ENCODE results near the gene MCOLN2.
A peak's percentile ranks its signal among the peaks of the same experiment; 100 is the strongest.
"Not testable (repeated sequence)": the region's sequence is repeated elsewhere in the genome, so short reads cannot be mapped to it uniquely, and the experiment has no call there.

Gene MCOLN2

DNA sequence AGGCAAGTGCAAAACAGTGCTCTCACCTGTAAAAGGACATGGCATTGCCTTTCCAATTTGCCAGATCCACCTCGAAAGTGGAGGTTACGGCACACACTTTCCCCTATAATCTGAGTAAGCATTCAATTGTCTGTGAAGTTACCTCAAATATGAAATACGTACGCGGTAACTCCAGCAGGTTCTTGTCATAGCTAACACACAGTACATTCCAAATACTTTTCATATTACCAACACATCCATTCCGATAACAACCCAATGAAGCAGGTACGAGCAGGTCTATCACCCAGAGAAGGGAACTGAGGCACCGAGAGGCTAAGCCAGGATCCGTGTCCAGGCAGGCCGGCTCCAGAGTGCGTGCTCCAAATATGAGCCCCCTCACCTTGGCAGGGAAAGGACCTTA is 57.2 kb downstream of the MCOLN2 start:
- DNase-seq: no peak

DNA sequence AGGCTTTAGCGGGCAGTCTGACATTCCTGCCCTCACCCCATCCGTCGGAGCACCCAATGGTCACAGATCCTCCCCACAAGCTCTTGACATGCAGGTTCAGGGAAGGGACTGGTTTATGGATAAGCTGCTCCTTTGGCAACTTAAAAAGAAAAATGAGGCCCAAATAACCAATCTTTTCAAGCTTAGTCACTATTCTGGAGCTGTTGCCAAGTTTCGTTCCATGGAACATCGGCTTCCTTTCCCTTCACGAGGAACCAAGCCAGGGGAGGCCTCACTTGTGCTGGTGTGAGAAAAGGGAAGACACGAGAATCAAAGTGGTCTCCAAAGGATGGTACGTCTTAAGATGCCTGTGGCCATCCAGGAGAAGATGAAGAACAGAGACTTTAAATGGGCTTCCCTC is 57.8 kb downstream of the MCOLN2 start:
- DNase-seq: no peak

DNA sequence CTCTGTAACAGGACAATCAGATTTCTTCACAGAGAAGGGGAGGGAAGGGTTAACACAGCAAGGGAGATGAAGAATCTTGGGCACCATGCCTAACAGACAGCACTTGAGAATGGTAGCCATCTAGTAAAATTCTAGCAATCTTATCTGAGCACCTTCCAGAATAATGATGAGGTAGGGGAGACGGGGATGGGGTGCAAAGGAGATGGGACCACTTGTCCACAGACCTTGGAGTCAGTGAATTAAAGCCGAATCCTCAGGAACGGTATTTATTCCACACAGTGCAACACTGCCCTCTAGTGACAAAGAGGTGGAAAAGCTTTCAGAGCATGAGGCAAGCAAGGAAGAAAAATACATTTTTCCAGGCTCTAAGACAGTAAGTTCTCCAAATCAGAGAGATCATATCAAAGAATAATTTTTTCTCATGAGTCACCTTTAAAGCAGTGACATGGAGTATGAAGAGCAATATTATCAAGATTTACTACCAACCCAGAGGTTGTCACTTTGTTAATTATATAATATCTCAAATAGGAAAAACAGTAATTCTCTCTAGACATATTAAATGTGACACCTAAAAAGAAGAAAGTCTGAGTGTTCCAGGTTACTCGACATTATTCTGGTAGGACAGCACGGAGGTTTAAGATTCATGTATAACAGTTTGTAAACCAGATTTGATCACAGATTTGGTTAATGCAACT is 60.6 kb downstream of the MCOLN2 start:
- DNase-seq: peak; percentile 21 to 29

DNA sequence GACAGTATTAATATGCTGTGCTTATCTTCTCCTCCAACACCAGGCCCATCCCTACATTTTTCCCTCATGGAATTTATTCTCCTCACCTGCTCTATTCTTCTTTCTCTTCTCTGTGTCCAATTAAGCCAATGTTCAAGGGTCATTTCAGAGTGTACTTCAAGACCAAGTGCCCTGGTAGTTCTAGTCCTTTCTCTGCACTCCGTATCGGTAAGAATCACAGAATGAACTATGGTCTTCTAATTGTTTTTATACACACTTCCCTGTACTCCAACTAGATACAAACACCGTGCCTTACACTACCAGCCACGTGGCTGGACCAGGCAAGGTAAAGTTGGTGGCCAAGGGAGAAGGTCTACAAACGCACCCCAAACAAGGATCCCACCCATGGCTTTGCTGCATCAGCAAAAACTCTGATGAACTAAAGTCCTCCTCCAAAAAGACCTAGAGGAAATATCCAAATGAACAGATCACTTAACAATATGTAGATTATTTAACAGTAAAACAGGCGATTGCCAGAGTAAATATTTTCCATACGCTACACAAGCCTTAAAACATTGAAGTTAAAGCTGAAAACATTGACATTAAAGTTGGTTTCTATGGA is 63.8 kb downstream of the MCOLN2 start:
- no peak for DNase-seq

DNA sequence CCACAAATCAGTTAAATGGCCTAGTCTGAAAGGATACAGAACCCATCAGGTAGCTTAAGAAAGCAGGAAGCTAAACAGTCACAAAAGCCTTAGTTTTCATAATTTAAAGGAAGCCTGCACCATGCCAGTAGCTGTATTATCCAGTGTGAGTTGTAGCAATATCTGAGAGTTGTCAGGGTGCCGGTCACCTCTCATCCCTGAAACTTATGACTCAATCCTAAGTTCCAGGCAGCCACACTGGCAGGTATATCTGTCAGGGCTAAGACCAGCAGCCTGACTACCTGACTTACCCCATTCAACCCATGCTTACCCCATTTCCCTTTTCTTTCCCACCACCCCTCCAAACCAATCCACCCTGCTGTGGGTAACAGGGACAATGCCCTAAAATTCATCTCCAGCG is 66.1 kb downstream of the MCOLN2 start:
- DNase-seq: no peak

DNA sequence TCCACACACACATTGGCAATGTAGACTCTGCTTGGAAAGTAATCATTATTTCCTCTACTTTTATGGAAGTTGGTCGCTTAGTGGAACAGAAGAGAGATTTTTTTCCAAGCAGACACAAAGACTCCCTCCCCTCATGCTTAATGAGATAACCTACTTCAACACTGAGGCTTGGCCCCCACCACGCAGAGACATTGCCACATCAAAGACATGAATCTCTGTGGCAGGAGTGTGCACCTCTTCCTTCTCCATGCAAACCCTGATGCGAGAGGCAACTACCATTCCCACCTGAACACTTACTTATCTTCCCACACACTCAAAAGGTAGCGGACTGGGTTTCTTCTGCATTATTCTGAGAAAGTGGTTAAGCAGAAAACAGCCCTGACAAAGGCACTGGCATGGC is 66.6 kb downstream of the MCOLN2 start:
- DNase-seq: no peak

DNA sequence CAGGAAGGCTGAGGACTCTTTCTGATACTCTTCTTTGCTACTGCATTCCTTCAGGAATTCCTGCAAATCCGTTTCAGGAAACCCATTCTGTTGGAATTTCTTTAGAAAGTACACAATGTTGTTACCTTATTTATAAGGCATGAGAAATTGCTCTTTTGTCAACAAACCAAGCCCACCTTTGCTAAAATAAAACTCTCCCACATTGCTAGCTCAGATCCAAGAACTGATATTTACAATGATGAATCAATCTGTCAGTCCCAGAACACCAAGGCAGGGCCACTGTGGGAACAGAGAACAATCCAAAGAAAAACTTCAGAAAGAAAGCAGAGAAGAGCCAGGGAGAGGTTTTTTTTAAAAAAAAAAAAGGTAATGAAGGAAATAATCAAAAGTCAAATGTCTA is 67.3 kb downstream of the MCOLN2 start:
- DNase-seq: no peak

DNA sequence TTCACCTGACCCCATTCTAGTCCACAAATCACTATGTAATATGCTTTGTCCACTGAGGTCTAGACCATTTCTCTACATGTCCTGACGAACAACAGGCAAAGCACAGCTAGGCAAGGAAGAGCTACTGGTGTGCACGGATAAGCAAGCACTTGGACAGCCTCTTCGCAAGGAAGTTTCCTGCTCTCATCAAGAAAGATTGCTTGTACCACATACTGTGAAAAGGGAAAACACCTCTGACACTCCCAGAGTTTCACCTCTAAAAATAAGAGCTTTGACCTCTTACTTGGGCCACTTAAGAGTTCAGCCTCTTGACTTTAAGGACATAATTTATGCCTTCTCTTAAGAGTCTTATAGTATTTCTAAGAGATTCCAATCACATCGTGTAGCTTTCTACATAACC is 67.9 kb downstream of the MCOLN2 start:
- no peak for DNase-seq

DNA sequence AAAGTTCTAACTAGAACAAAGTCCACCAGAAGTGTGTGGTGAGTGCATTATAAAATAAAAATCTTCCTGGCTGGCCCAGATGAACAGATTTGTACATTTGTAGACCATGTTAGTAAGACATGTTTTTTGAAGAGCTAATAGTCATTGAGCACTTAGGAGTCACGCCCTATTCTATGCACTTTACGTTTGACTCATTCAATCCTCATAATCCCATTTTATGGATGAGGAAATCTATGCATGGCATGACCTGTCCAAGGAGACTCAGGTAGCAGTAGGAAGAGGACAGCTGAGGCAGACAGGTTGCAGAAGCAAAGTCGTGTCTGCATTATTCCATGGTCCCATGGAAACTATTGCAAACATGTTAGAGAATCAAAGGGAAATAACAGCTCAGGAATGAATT is 73.6 kb downstream of the MCOLN2 start:
- no peak for DNase-seq

DNA sequence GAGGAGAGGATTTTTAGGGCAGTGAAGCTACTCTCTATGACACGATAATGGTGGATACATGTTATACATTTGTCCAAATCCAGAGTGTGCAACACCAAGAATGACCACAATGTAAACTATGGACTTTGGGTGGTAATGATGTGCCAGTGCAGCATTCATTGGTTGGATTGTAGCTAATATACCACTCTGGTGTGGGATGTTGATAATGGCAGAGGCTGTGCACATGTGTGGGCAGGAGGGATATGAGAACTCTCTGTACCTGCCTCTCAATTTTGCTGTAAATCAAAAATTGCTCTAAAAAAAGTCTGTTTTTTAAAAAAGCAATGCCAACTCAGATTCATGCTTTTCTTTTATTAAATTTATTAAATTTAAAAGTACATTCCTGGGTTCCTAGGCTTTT is 76.8 kb downstream of the MCOLN2 start:
- no peak for DNase-seq

DNA sequence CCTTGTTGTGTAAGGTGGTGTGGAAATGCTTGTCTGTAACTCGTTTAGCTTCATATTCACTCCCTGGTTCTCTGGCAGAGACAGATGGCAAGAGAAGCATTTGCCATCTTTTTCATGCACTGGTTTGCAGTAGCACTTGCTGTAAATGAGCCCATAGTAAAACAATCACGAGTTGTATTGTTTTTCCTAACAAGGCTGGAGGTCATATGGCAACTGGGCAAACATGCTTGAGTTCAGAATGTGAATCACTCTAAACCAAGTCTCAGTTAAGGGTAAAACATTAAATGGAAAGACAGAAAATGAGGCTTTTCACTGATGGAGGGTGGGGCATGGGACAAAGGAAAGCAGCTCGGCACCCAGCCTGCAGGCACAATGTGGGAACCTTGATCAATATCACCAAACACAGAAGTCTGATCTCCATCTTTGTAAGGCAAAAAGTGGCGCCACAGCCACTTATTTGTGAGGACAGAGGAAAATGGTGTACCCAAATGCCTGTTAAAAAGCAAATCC is 77.4 kb downstream of the MCOLN2 start:
- no peak for DNase-seq

DNA sequence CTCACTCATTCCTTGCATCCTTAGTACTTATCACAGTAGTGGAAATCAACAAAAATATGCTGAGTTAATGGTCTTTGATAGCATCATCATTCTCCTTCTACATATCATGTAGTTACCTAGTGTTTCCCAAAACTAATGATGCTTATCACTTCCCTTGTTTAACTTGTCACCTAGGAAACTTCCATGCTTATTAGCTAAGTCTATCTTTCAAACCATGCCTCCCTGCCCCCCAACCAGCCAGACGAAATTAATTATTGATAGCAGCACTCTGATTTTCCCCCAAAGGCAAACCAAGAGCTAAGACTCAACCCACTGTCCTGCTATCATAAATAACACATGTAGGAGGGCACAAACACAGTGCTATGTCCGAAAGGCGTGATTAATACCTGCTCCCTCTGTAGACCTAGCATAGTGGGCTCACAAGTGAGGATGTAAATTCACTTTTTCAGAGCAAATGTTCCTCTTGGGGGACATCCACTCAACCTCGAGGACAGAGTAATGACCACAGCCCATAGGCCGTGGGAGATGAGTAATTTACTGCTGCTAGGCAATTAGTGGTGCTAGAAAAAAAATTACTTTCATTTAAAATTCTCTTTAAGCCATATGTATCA is 78.1 kb downstream of the MCOLN2 start:
- no peak for DNase-seq

DNA sequence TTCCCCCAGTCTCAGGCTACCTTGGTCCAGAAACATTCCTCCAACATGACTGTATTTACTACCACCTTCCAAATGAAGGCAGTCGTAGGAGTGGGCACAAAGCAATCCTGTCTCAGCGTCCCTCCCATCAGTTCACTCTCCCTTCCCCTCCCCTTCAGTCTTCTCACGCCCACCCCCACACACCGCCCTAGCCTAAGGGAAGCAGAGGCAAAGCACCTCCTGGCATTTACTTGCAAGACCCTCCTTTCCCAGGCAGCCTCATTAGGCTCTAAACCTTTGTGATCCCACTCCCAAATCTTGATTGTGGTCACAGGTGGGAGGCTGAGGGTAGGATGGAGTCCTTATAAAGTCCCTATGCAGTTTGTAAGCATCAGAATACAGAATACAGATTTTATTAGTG is 80.0 kb downstream of the MCOLN2 start:
- DNase-seq: no peak

DNA sequence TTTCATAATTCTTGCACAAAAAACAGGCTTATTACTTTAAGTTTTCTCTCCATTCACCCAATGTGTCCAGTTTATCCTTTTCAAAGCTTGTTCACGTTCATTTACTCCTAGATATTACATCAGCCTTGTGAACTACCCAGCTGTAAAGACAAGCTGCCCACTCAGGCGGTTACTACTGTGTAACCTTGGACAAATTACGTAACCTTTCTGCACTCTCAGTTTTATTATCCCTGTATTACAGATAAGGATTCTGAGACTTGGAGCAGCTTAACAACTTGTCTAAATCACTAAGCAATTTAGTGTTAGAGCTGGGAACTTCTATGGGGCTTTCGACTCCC is 83.4 kb downstream of the MCOLN2 start:
- peak; percentile 1 to 6 for DNase-seq

DNA sequence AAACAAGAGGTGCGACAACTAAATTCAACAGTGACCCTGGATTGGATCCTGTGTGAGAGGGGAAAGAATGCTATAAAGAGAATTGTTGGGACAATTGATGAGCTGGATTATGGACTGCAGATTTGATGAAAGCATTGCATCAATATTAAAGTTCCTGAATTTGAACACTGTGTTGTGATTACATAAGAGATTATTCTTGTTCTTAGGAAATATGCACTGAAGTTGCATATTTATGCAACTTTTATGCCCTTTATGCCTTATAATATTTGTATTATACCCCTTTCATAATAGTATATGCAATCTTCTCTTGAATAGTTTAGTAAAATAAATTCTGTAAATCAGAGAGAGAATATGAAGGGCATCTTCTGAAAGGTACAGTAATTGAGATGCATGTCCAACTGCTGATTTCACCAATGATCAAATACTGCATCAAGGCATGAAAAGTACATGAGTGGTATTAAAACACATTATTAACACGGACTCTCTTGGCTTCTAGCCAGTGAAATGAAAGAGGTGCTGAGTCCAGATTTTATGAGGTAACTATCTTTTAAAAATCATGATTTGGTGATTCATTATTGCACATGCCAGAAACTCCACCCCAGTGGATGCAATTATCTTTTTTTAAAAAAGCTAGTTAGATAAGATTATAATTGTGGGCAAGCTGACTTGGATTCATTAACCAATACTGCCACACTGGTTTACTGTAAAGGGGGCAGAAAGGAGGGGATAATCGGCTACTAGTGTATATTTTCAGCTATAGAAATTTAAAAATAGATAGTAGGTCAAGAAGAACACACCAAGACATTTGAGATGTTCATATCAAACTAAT is 84.0 kb downstream of the MCOLN2 start:
- DNase-seq: no peak

DNA sequence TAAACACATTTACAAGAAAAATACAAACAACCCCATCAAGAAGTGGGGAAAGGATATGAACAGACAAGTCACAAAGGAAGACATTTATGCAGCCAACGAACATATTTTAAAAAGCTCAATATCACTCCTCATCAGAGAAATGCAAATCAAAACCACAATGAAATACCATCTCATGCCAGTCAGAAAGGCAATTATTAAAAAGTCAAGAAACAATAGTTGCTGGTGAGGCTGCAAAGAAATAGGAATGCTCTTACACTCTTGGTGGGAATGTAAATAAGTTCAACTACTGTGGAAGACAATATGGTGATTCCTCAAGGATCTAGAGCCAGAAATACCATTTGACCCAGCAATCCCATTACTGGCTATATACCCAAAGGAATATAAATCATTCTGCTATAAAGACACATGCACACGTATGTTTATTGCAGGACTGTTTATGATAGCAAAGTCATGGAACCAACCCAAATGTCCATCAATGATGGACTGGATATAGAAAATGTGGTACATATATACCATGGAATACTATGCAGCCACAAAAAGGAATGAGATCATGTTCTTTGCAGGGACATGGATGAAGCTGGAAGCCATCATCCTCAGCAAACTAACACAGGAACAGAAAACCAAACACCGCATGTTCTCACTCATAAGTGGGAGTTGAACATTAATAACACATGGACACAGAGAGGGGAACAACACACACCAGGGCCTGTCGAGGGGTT is 88.0 kb downstream of the MCOLN2 start:
- DNase-seq: not testable (repeated sequence)

DNA sequence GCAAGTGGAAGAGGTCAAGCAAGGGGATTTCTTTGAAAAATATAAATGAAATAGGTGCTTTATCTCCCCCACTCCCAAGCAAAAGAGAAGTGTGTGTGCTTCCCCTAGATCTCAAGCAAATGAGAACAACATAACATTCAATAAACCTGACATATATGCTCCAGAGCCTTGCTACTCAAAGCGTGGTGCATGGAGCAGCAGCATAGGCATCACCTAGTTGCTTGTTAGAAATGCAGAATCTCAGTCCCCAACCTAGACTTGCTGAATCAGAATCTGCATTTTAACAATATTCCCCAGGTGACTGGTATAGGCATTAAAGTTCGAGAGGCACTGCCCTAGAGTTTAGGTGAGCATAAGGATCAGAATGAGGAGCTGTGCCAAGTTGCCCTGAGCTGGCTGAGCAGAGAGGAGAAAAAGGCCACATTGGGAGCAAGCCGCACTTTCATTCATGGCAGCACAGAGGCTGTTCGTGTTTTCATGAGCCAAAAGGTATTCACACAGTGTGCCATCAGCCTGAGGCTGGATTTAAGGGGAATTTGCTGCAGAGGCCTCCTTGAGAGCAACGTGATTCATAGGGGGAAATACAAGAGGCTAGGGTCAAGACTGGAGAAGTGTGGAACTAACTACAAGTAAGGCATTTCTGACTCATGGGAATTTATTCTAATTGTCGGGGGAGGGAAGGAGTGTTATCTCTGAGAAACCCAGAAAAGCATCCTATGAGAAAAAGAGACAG is 89.7 kb downstream of the MCOLN2 start:
- DNase-seq: no peak

DNA sequence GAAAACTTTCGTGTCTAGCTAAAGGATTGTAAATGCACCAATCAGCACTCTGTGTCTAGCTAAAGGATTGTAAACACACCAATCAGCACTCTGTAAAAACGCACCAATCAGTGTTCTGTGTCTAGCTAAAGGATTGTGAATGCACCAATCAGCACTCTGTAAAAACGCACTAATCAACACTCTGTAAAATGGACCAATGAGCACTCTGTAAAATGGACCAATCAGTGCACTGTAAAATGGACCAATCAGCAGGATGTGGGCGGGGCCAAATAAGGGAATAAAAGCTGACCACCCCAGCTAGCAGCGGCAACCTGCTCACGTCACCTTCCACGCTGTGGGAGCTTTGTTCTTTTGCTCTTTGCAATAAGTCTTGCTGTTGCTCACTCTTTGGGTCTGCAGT is 94.2 kb downstream of the MCOLN2 start:
- DNase-seq: not testable (repeated sequence)

DNA sequence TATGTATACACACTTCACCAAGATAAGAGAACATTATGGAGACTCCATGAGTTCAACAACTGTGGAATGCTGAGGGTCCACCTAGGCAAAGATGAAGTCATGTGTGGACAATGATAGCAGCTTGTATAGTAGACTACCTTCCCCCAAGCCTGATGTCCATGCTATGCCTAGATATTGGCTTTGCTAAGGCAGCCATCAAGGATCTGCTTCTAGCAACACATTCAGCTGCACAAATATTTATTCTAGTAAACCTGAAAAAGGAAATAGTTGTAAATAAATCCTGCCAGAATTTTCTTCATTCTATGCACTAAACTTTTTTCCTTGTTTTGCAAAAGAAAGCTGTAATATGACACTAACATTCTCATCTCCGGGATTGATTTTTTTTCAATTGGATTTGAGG is 96.9 kb downstream of the MCOLN2 start:
- no peak for DNase-seq

DNA sequence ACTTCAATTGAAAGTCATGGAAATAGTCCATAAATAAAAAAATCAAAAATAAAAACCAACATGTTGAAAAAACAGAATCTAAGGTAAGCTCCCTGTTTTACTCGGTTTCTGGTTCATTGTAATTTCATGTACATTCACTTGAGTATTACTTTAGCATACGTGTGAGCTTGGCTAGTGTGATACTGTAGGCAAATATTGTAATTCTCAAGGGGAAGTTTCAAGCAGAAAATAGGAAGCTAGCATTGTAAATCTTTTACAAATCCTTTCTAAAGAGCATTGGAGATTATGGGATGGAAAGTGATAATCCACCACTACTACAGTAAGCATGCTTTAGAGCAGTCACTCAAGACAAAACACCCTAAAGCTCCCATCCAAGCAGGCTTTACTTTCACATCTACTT is 100.6 kb downstream of the MCOLN2 start:
- no peak for DNase-seq

DNA sequence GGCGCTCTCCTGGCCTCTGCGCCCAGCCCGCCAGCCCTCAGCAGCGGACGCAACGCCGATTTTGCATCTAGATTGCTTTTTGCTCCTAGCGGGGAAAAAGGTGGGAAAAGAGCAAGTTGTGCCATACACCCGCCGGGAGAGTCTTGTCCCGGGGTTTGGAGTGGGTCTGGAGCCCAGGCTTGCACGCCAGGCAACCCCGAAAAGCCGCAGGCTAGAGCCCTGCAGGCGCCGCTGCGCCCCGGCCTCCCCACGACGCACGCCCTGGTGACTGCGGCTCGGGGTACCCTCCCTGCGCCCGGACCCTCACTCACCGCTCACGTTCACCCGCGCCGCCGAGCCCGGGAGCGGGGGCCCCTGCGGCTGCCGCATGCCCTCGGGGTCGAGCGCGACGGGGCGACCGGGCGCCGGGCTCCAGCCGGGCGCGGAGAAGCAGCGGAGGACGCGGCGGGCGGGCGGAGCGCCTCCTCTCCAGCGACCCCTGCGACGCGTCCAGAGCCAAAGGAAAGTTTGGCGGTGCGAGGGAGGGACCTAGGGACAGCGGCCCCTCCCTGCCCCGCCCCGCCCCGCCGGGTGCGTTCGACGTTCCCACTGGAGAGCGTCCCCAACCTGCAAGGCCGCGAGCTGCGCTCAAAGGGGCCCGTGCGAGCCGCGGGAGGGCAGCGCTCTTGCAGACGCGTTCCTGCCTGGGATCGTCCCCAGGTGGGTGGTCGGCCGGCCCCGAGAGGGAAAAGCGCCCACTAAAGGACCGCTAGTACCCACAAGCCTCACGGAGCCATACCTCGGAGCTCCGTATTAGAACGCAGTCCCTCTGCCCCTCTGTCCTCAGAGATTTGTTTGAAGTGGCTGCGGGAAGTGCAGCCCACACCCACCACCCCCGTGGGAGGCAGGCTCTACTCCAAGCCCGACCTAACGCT is 104.0 kb downstream of the MCOLN2 start, which contains the start of gene LPAR3:
Gene LPAR3 (minus strand): TSS at position 502 of the 914 bp plus-strand sequence. CDS start 27,086 bp downstream, outside the sequence.
- DNase-seq: no peak

Measured in SHP77 (cell line).